ENCODE results near the gene RAX.

- no peak for TF ChIP-seq EZH2 (IDR thresholded peaks at IDR 0.05; ENCODE audit: low read length, missing control alignments)
- TF ChIP-seq CTCF (conservative IDR thresholded peaks at IDR 0.05 in 1 of 2, IDR thresholded peaks at IDR 0.05 in 1 of 2; ENCODE audit: low read depth in 1 of 2, low read length in 2 of 2), result no peak
Measured at GRCh38 chr18:59266459-59266858, 6.8 kb downstream of the RAX start.

All from fibroblast of lung (primary cell).